OCI-LY1 (cell line): ENCODE data around the gene ADORA3.

Source experiments
- EZH2 ChIP-seq: fragments of 200-600 bp; sonication (generic), shearing (Covaris generic); IDR thresholded peaks from 2 replicates; pipeline ENCODE4 v1.8.0; 2017; ENCODE audit warnings: borderline replicate concordance, mixed run types, mild to moderate bottlenecking, antibody characterized with exemption, low read length, moderate library complexity, mixed read lengths
- TF ChIP-seq, protein P1 (sequence below): fragments of 200-600 bp; sonication (generic), shearing (Covaris generic); IDR thresholded peaks from 2 replicates; pipeline ENCODE4 v1.5.1; 2017; ENCODE audit warnings: mild to moderate bottlenecking, antibody characterized with exemption, low read length, moderate library complexity, mixed read lengths

DNA sequence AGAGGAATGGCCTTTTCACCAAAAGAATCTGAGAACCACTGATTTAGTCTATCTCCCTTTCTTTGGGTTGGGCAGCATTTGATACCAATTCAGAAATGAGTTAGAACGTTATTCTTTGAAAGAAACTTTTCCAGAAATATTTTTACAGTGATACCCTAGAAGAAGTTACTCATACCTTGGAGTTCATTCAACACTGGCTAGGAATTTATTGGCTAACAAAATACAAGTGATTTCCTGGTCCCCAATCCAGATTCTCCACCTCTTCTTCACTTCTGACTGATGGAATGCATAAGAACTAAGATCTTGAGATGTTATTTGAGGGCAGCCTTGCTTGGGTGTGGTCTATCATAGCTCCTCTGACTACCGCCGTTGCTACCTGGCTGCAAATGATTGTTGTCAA is 20.3 kb downstream of the ADORA3 start:
- TF ChIP-seq, protein P1, sequence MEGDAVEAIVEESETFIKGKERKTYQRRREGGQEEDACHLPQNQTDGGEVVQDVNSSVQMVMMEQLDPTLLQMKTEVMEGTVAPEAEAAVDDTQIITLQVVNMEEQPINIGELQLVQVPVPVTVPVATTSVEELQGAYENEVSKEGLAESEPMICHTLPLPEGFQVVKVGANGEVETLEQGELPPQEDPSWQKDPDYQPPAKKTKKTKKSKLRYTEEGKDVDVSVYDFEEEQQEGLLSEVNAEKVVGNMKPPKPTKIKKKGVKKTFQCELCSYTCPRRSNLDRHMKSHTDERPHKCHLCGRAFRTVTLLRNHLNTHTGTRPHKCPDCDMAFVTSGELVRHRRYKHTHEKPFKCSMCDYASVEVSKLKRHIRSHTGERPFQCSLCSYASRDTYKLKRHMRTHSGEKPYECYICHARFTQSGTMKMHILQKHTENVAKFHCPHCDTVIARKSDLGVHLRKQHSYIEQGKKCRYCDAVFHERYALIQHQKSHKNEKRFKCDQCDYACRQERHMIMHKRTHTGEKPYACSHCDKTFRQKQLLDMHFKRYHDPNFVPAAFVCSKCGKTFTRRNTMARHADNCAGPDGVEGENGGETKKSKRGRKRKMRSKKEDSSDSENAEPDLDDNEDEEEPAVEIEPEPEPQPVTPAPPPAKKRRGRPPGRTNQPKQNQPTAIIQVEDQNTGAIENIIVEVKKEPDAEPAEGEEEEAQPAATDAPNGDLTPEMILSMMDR = no peak
- TF ChIP-seq EZH2 = no peak
